GM19351 (cell line): ENCODE measurements around the gene HOXD3.

Experiments
- ATAC-seq: cut with Tn5 transposase; IDR thresholded peaks from one replicate; pipeline ENCODE4 v1.9.1; 2021; ENCODE audit warnings: mild to moderate bottlenecking, moderate library complexity; ENCODE audit not compliant: unreplicated experiment

The HOXD3 gene

DNA sequence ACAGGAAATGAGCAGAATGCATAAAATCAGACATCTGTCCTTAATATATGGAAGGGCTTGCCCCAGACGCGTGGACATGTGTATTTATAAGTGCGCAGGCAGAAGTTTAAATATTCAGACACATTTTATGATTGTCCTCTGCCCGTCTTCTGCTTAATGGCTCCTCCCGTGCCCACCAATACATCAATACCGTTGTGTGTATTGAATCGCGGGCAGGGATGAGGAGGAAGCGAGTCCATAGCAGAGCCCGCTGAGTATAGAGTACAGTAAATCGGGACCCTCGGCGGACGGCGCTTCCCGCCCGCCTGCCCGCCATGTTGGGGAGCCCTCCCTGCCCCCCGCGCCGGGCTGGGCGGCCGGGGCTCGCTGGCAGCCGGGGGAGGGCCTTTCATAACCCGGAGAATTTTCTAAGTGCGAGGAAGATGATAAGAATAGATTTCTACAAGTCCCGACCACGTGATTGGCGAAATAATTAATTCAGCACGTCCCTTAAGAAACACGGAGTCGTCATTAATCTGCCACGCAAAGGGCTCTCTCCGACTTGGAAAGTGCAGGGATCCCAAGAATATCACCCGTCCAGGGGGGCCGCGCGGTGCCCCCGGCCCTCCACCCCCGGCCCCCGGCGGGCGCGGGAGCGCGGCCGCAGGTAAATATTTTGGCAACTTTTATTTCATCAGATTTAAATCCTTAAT, at the start of gene HOXD3:
Gene HOXD3, plus strand, starts transcription at position 501 of the 692 bp plus-strand sequence. CDS start 11,808 bp downstream, outside the sequence.
- no peak for ATAC-seq

DNA sequence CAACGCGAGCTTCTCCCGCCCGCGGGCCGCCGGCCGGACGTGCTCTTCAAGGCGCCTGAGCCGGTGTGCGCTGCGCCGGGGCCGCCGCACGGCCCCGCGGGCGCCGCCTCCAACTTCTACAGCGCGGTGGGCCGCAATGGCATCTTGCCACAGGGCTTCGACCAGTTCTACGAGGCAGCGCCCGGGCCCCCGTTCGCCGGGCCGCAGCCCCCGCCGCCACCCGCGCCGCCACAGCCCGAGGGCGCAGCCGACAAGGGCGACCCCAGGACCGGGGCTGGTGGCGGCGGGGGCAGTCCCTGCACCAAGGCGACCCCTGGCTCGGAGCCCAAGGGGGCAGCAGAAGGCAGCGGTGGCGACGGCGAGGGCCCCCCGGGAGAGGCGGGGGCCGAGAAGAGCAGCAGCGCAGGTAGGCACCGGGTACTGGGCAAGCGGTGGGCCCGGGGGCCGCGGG, 49.4 kb upstream of the HOXD3 start:
- no peak for ATAC-seq

DNA sequence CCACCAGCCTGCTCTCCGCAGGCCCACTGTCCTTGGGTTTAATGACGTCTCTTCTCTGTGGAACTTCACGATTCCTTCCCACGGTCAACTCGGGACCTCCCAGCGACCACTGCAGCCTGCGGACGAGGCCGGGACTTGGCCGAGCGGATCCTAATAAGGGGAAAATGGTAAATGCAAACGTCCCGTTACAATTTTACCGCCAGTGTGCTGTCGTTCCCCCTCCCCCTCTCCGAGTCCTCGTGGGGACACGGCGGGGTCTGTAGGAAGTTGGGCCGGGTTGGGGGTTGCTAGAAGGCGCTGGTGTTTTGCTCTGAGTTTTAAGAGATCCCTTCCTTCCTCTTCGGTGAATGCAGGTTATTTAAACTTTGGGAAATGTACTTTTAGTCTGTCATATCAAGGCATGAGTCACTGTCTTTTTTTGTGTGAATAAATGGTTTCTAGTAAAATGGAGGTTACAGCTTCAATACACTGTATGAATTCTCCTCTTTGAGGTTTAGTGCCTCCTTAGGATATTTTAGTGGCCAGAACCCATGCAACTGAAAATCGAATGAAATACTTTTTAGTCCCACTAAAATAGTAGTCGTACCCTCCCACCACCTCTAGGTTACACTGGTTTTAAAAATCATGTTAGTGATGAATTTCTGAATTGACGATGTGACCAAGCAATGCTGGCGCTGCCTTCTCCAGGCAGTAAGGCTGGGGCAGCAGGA, 47.8 kb upstream of the HOXD3 start:
- no peak for ATAC-seq

DNA sequence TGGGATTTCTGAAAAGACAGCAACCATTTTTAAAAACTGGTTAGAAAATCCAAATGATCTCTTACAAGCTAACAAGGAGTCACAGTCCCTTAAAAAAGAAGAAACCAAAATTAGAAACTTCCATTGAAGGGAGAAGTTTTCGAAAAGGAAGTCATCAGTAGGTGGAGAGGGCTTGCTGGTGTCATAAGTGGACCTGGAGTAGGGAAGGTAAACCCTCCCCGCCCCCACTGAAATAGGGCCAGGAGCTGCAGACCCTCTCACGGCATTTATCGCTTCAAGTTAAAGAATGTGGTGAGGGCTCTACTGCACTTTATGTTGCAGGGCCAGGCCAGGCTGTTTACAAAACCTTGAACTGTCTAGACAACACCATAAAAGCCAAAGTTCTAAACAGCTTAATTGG, 47.2 kb upstream of the HOXD3 start:
- ATAC-seq, result no peak

DNA sequence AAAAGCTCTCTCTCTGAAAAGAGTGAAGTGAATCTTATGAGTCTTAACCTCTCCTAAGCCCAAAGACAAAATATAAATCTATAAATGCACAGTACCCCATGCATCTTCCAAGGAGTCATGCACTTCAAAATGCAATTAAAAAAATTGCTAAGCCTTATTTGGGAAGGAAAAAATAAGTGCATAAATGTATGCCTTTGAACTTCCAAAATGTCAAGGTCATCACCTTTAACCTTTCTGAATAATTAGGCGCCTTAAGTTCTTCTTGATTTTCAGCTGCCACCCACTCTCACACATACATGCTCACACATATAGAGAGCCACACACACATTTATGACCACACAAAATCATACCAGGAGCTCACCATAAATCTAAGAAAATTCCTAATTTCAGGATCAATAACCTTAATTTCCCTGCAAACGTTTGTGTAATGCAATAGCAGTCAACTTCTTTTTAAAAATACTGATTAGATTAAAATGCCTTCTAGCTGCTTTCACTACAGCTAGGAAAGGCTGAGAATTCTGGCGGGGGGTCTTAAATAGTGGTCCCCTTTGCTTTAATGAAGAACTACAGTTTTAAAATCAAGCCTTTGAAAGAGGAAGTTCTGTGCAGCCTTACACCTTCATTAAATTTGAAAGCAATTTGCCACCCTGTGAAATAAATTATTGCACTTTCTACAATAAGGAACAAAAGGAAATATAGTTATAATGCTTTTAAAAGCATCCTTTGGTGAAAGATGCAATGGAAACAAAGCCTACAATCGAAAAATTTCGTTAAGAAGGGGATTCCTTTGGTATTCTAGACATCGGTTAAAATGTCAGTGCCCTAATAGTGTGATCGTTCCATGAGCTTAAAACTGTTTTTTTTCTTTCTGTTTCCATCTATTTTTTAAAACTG, 46.4 kb upstream of the HOXD3 start:
- no peak for ATAC-seq

DNA sequence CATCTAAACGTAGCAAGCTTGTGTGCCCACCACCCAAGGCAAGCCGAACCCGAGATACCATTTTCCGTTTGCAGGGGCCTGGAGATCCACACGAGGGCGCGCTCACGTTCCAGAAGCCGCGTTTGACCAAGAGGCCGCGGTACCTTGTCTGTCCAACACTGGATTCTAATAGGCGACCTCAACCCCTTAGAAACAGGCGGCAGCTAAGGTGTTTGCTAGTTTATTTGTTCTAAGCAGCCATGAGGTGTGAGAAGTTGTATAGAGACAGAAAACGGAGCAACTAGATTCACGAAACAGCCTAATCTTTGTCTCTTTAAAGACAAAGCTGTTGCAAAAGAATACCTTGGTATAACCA, 45.8 kb upstream of the HOXD3 start:
- ATAC-seq, result no peak

DNA sequence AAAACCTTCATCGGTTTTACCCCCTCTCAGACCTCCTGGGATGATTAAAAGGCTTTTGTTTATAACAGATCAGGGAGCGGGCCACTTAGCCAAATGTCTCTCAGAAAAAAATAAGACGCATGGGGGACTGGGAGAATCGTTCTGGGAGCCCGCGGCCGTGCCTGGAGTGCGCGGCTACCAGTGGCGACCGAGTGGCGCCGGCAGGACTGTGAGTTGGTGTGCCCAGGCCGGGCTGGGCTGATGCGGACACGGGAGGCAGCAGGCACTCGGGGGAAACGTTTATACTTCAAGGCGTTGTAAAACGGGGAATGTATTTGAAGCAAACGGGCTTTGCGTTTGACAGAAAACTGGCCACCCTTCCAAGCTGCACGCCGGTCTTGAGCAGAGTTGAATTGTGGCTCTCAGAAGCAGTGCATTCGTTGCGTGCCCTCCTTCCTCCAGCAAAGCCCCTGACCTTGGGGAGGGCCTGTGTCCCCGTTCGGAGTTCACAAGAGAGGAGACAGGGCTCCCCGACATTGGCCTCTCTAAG, 45.2 kb upstream of the HOXD3 start:
- no peak for ATAC-seq

DNA sequence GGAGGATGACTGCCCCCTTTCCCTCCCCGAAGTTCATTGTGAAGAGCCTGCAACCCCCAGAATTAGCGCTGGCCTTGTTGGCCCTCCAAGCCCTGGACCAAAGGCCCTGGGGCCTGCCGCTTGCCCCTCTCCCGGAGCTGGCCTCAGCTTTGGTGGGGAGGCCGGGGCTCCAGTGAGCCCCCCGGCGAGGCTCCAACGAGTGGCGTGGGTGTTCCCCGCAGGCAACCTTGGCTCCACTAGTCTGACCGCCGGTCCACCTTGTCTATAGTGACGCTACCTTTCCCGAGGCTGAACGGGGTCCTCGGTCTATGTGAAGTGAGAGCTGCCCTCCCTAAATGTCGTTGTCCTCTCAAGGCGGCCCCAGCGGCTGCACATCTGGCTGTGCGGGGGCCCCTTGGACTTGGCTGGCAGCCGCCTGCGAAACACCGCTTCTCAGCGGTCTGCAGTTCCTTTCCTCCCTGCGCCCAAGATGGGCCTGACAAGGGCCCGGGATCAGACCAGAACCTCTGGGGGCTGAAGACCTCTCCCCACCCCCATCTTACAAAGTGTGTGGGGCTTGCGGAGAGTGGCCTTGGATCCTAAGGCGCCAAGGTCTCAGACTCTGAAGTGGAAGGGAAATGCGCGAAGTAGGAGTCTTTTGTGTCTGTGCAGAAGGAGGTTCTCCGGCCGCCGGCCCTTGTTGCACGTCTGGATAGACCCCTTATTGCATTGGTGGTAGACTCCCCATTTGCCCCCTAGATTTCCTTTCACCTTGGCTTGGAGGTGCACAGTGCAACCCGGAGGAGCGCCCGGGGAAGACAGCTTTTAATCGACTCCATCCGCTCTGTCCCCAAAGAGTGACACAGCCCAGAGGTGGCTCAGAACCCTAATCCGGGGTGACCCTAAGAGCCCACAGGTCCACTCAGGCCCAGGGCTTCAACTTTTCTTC, 44.5 kb upstream of the HOXD3 start:
- no peak for ATAC-seq

DNA sequence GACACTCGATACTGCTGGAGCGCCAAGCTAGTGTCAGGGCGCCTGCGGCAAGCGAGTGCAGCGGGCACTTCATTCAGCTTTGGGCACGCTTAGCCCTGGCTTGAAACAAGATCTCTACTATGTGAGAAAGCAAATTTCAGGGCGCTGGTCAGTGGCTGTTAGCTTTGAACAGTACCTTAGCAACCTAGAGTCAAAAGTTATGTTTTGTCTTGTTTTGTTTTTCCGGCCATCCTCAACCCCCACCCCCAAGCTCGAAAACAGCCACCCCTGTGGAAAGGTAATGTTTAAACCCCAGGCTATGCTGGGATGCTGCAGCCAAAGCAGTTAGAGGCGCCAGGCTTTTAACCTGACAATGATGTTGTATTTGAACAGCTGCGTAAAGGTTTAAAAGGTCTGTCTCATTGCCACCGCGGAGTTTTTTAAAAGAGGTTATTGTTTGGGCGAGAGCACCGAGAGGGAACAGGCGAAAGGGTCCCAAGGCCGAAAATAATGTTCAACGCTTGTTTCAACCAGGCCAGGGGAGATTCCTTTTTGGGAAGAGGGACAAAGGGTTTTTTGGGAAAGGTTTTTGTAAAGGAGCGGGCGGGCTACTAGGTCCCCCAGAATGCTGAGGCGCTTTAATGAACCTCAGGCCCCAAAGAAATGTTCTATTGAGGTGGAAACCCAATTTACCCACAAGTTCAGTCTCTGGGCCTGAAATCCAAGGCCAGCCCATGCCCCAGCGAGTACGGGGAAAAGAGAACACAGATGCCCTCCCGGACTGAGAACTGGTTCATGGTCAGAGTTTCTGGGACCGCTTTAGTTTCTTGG, 42.8 kb upstream of the HOXD3 start:
- no peak for ATAC-seq

DNA sequence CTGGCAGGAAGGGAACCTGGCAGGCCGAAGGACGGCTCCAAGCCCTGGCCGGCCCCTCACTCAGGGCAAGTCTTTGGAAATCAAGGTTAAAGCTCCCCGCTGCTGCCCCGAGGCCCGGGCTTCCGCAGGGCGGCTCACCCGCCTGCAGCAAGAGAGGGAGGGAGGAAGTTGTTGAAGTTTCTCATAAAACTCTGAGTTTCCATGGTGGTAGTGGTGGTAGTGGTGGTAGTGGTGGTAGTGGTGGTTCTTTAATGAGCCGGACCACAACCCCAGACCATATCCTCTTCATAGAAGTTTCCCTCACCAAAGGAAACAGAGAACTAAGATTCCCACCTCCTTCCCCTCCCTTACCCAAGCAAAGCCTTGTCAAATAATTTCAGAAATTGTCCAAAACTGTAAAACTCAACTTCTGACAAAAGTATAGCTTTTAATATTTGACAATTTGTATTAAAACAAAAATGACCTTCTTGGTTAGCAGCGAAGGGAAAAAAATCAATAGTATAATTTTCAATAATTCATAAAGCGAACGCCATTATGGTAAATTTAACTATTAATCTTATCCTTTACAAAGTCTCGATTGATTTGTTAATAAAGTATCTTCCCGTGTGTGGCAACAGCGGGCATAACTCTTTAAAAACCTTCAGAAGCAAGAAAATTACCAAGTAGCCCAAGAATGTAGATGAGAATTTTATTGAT, 42.0 kb upstream of the HOXD3 start:
- ATAC-seq, result no peak

DNA sequence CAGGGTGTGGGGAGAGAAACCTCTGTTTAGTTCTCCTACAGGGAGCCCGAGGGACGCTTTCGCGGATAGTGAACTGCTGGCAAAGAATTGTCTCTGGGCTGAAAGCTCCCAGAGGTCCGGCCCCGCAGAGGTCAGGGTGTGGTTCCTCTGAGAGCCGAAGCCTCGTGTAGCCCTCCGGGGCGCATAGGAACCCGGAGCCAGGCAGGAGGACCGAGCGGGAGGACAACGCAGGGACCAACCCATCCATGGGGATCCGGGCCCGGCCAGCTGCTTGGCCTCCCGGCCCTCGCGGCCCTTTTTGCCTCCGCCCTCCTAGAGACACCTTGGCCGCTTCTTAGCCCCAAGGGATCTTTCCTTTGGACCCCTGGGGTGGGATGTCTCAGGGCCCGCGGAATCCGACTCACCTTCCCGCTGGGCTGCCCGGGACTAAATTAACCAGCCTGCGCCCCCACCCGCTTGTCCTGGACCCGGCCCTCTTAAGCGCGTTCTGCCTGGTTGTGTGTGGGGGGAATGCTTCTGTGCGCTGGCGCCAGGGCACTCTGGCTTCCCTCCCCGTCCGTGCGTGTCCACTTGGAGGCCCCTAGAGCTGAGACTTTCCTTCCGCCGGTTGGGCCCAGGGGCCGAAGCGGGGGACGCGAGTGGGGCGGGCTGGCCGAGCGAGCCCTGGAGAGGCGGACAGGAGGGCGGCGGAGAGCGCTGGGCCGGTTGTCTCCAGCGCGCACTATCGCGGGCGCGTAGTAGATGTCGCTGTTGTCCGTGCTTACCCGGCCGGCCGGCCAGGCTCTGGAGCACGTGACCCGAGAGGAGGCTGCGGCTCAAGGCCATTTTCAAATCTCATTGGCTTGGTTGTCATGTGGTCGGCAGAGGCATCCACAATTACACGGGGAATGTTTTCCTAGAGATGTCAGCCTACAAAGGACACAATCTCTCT, 41.0 kb upstream of the HOXD3 start, which contains the start of gene HOXD10:
Gene HOXD10, plus strand, starts transcription at position 896 of the 931 bp plus-strand sequence. CDS start 56 bp downstream, outside the sequence.
- no peak for ATAC-seq

DNA sequence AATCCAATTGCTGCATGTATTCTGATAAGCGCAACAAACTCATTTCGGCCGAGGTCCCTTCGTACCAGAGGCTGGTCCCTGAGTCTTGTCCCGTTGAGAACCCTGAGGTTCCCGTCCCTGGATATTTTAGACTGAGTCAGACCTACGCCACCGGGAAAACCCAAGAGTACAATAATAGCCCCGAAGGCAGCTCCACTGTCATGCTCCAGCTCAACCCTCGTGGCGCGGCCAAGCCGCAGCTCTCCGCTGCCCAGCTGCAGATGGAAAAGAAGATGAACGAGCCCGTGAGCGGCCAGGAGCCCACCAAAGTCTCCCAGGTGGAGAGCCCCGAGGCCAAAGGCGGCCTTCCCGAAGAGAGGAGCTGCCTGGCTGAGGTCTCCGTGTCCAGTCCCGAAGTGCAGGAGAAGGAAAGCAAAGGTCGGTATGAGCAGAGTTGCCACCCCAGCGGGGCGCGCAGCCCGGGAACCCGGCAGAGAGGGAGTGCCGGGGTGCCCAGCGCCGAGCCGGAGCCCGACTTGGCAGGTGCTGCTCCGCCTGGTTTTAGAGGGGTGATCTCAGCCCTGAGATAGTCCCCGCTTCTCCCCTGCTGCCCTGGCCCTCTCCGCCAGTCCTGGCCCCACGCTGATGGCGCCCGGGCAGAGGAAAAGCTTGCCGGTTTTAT, 39.8 kb upstream of the HOXD3 start:
- no peak for ATAC-seq

DNA sequence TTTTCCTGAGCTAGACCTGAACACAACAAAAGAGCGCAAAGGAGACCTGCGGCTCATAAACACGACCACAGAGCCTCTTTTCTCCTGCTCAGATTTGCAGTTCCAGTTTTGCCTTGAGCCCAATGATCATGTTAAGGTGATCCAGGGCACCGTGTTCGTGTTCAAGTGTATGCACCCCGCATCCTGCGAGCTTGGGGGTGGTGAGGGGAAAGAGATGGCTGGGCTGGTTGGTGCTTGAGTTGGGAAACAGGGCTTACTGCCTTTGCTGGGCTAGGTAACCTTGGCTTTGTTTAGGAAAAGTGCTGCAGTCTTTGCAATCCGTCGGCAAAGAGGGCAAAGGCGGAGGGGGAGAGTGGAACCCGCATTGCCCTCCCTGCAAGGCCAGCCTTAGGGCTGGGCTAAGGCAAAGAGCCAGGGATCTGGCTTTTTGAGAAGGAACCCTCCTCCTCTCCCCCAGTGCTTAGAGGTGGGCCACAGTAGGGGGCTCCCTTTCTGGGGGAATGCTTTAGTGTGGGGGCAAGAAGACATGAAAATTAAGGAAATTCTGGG, 39.2 kb upstream of the HOXD3 start:
- no peak for ATAC-seq

DNA sequence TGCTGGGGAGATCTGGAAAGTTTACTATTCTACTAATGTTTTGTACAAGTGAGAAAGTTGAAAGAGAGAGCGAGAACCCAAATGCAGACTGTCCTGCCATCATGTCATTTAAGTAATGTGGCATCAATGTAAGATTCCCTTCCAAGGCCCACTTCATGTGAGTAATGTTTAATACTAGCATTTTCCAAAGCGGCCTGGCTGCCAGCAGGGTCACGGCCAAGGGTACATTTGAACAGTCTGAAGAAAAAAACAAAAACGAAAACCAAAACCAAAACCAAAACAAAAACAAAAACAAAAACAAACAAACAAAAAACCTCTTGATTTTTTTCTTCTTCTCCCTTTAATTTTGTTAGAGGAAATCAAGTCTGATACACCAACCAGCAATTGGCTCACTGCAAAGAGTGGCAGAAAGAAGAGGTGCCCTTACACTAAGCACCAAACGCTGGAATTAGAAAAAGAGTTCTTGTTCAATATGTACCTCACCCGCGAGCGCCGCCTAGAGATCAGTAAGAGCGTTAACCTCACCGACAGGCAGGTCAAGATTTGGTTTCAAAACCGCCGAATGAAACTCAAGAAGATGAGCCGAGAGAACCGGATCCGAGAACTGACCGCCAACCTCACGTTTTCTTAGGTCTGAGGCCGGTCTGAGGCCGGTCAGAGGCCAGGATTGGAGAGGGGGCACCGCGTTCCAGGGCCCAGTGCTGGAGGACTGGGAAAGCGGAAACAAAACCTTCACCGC, 38.3 kb upstream of the HOXD3 start:
- no peak for ATAC-seq

DNA sequence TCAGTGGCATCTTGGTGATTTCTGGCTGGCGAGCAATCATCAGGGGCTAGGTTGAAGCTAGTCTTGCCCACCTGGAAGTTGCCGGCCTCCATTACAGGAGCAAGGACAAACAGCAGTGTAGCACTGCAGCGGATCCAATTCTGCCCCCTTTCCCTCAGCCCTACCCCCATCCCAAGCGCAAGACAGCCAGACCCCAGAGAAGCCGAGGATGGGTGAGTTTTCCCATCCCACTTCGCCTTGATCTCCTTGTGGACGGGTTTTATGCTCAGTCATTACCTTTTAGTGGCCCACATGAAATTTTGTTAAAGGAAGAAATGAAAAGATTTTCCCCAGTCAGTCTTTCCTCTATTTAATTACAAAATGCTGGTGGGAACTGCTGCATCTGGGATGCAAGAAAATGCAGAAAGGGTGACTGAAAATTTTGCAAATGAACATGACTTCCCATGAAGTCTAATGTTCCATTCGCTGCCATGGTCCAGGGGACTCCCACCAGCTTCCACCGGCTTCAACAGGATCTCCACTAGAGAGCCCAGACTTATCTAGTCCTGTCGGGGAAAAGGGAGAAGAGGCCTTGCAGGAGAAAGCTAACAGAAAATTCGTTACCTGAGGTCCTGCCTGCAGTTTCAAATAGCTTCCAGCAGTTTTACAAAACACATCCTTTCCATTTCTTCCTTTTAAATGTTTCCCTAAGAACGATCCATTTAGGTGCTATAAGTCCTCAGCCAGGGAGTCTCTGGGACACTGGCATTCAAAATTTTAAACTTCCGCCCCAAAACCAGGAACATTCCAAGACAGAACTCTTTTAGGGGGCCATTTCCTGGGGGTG, 36.5 kb upstream of the HOXD3 start:
- no peak for ATAC-seq
